ENCODE measurements around the gene PLD6. TPM values are rescaled to one million over a fixed set of nuclear protein-coding genes. Genes with fewer than 3 reads are reported as not detected.

PLD6 gene
- total RNA-seq, 6 donors from 2014 or later = 2.3 to 5.0 (median 3.4) TPM

GRCh38 chr17:17154981-17155380 lies 51.2 kb downstream of the PLD6 start:
- Histone ChIP-seq H3K36me3 (peaks cover 12 to 98% (median 87%) of the 10 kb centered on the region in 4 donors), H3K27me3 (no peaks in the 10 kb centered on the region), H3K9me3 (no peaks in the 10 kb centered on the region), H3K4me1 (peaks cover 12 to 21% (median 18%) of the 10 kb centered on the region in 4 donors), H3K27ac (no peak overlapping the region), H3K4me3 (no peak overlapping the region)
- ATAC-seq (ENCODE audit: low FRiP score in 2 of 2) (no peak), DNase-seq (no peak)
- TF ChIP-seq POLR2AphosphoS5 (IDR thresholded peaks at IDR 0.05) (no peak), EP300 (IDR thresholded peaks at IDR 0.05) (no peak), POLR2A (IDR thresholded peaks at IDR 0.05) (no peak)
- TF ChIP-seq, protein P1, sequence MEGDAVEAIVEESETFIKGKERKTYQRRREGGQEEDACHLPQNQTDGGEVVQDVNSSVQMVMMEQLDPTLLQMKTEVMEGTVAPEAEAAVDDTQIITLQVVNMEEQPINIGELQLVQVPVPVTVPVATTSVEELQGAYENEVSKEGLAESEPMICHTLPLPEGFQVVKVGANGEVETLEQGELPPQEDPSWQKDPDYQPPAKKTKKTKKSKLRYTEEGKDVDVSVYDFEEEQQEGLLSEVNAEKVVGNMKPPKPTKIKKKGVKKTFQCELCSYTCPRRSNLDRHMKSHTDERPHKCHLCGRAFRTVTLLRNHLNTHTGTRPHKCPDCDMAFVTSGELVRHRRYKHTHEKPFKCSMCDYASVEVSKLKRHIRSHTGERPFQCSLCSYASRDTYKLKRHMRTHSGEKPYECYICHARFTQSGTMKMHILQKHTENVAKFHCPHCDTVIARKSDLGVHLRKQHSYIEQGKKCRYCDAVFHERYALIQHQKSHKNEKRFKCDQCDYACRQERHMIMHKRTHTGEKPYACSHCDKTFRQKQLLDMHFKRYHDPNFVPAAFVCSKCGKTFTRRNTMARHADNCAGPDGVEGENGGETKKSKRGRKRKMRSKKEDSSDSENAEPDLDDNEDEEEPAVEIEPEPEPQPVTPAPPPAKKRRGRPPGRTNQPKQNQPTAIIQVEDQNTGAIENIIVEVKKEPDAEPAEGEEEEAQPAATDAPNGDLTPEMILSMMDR (IDR thresholded peaks at IDR 0.05) = no peak
- 92 to 93% methylated on average over 8 of the region's 8 CpGs for WGBS, 2 donors

DNA sequence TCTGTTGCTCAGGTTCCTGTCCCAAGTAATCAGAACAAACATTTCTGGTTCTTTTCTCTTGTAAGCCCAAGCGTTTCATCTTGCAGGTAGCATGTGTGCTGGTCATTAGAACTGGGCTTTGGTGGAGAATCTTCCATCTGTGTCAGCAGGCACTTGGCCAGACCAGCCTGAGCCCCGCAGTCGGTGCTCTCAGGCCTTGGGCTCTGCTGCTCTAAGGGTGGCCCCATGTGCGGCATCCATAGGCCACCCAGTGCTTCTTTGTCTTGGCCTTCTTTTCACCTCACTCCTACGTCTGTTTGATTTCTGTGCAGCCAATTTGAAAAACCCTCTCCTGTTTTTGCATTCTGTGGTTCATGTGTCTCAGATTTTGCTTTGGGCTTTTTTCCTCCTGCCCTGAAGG lies 51.6 kb downstream of the PLD6 start:
- Histone ChIP-seq H3K9me3 (no peaks in the 10 kb centered on the region), H3K27me3 (no peaks in the 10 kb centered on the region), H3K4me1 (peaks cover 12 to 21% (median 18%) of the 10 kb centered on the region in 4 donors), H3K27ac (no peak overlapping the region), H3K36me3 (peaks cover 12 to 98% (median 85%) of the 10 kb centered on the region in 4 donors), H3K4me3 (no peak overlapping the region)
- no peak for TF ChIP-seq POLR2AphosphoS5 (IDR thresholded peaks at IDR 0.05)
- no peak for TF ChIP-seq EP300 (IDR thresholded peaks at IDR 0.05)
- TF ChIP-seq, protein P1 (IDR thresholded peaks at IDR 0.05) = no peak
- no peak for TF ChIP-seq POLR2A (IDR thresholded peaks at IDR 0.05)
- 89 to 95% methylated on average over 5 of the region's 5 CpGs for WGBS, 2 donors
- DNase-seq = no peak
- ATAC-seq (ENCODE audit: low FRiP score in 2 of 2) = no peak

GRCh38 chr17:17153709-17154108 lies 52.4 kb downstream of the PLD6 start:
- H3K27ac ChIP-seq = peak overlapping the region in 1 of 4 donors; percentile 76
- no peak overlapping the region for H3K4me3 ChIP-seq
- TF ChIP-seq POLR2AphosphoS5 (IDR thresholded peaks at IDR 0.05) (no peak), EP300 (IDR thresholded peaks at IDR 0.05) (no peak), POLR2A (IDR thresholded peaks at IDR 0.05) (no peak)
- TF ChIP-seq, protein P1 (IDR thresholded peaks at IDR 0.05) = no peak
- DNase-seq = no peak
- no peaks in the 10 kb centered on the region for H3K9me3 ChIP-seq
- peaks cover 12 to 21% (median 18%) of the 10 kb centered on the region in 4 donors for H3K4me1 ChIP-seq
- WGBS, 2 donors = 84 to 92% methylated on average over 6 of the region's 7 CpGs
- H3K36me3 ChIP-seq = peaks cover 12 to 94% (median 77%) of the 10 kb centered on the region in 4 donors
- no peaks in the 10 kb centered on the region for H3K27me3 ChIP-seq
- no peak for ATAC-seq (ENCODE audit: low FRiP score in 2 of 2)

GRCh38 chr17:17153071-17153470 lies 53.1 kb downstream of the PLD6 start:
- Histone ChIP-seq H3K4me1 (peaks cover 12 to 21% (median 18%) of the 10 kb centered on the region in 4 donors), H3K27me3 (no peaks in the 10 kb centered on the region), H3K4me3 (no peak overlapping the region), H3K27ac (peak overlapping the region in 1 of 4 donors; percentile 76), H3K36me3 (peaks cover 12 to 94% (median 72%) of the 10 kb centered on the region in 4 donors), H3K9me3 (no peaks in the 10 kb centered on the region)
- 75 to 78% methylated on average over 2 to 9 of the region's 9 CpGs for WGBS, 2 donors
- TF ChIP-seq EP300 (IDR thresholded peaks at IDR 0.05) (no peak), POLR2A (IDR thresholded peaks at IDR 0.05) (no peak), POLR2AphosphoS5 (IDR thresholded peaks at IDR 0.05) (no peak)
- TF ChIP-seq, protein P1 (IDR thresholded peaks at IDR 0.05) = no peak
- no peak for ATAC-seq (ENCODE audit: low FRiP score in 2 of 2)
- no peak for DNase-seq

DNA sequence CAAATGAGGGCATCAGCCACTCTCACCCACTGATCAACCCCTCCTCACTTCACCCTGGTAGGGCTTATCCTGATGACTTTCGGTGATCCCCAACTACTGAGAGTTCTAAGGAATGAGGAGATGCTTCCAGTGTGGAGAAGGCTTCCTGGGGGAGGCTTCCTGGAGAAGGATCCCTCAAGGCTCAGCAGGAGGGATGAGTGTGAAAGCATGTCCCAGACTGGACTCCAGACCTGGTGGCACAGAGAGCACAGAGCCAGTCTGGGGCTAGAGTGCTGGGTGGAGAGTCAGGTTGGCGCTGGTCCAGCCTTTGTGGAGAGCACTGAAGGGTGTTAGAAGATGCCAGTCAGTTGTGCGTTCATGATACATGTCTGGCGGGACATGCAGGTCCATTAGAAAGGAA lies 53.7 kb downstream of the PLD6 start:
- Histone ChIP-seq H3K27ac (peak overlapping the region in 3 of 4 donors; percentile 40 to 76 (median 57)), H3K4me1 (peaks cover 12 to 21% (median 18%) of the 10 kb centered on the region in 4 donors), H3K27me3 (no peaks in the 10 kb centered on the region), H3K36me3 (peaks cover 17 to 94% (median 70%) of the 10 kb centered on the region in 4 donors), H3K9me3 (no peaks in the 10 kb centered on the region), H3K4me3 (no peak overlapping the region)
- ATAC-seq (ENCODE audit: low FRiP score in 2 of 2) (no peak), DNase-seq (no peak)
- WGBS, 2 donors = 71 to 72% methylated on average over 4 of the region's 4 CpGs
- TF ChIP-seq POLR2AphosphoS5 (IDR thresholded peaks at IDR 0.05) = no peak
- TF ChIP-seq, protein P1 (IDR thresholded peaks at IDR 0.05) = no peak
- TF ChIP-seq POLR2A (IDR thresholded peaks at IDR 0.05) = no peak
- no peak for TF ChIP-seq EP300 (IDR thresholded peaks at IDR 0.05)

Measured in upper lobe of left lung (tissue), 6 donors.